HG03135 (cell line): ENCODE measurements around the gene CFAP100.

Source experiments
- ATAC-seq: cut with Tn5 transposase; IDR thresholded peaks from one replicate; pipeline ENCODE4 v1.9.1; 2021; ENCODE audit warnings: mild to moderate bottlenecking, moderate library complexity; ENCODE audit not compliant: unreplicated experiment

Gene CFAP100

DNA sequence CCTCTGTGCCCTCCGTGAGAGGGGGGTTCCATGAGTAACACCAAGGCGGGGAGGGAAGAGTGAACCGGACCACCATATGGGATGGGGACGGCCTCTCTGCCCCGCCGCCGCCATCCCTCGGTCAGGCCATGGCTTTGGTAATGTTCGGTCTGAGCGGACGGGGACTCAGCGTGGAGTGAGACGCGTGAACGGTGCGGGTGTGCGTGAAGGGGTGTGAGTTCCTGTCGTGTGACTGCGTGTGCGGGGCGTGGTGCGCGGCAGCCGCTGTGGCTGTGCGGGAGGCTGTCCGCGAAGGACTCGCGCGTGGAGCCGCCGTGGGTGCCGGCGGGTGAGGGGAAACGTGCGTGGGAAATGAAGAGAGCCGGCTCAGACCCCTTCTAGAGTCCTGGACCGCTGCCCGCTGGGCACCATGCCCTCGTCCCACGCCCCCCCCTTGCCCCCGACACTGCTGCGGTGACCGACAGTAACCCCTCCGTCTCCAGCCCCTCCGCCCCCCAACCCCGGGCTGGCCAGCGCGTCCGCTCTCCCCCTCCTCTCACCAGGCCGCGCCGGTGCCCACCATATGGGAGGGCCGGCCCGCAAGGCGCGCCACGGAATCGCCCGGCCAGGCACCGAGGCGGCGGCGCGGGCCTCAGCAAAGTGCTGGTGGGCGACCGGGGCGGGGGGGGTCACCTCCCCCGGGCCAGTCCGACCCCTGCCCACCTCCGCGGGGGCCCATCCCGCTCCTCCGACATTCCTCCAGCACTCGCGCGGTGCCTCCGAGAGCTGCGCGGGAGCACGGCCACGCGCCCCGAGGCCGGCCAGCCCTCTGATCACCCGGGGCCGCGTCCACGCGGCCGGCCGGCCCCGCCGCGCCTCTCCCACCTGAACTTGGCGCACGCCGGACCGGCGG, 38.1 kb upstream of the CFAP100 start:
- peak; percentile 17 for ATAC-seq

DNA sequence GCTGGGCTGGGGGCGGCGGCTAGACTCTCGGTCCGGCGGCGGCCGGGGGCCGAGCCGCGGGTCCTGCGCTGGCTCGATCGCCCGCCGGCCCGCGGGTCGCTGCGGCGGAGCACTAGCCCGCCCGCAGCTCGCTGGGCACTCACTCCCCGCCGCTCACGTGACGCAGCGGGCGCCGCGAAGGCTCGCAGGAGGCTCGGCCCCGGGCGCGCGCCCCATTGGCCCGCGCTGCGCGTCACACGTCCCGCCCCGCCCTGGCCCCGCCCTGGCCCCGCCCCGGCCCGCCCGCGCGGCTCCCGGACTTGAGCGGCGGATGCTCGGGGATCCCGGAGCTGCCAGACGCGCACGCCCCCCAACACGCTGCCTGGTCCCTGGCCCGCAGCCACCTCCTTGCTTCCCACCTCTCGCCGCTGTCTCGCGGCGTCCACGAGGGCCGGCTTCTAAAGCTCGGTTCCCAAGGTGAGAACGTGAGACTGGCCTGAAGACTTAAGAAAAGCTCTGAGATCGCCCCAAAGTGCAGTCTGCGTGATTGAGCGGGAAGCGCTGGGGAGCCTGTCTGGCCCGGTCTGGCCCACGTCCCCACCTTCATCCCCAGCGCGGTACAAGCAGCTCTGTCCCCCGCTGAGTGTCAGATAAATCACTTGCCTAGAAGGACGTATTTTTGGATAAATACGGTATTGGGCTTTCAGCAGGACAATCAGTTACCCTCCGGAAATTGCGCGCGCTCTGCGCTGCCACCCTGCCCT, 37.2 kb upstream of the CFAP100 start, which contains the start of gene KLF15:
KLF15 (minus strand) TSS at position 114 of the 743 bp plus-strand sequence. CDS start 4,486 bp downstream, outside the sequence.
- peak; percentile 81 for ATAC-seq

DNA sequence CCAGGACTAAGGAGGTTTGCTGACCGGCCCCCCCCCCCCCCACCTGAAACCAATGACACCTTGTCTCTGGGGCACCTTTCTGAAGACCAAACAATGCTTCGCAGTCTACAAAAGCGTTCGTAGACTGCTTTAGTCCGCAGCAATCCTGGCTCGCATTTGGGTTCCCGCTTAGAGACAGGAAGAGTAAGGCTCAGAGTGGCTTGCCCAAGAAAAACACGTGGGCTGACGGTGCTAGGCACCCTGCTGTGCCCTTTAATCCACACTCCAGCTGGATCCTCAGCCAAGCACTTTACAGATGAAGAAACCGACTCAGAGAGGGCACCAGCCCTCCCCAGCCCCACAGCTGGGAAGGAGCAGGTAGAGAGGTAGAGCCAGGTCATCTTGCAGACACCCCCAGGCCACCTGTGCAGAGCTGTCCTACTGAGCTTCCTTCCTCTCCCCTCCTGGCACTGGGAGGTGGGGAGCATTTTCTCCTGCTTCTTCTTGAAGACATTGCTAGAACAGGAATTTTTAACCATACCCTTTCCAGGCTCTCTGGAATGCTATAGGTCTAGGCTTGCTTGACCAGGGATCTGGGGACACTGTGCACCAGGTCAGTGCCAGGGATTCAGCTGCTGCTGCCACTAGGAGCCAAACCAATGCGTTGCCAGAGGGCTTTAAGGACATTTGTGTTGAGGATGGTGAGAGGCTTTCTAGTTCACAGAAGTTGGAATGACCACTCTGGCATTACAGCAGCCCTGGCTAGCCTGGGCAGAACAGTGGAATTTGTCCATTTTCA, 36.5 kb upstream of the CFAP100 start:
- no peak for ATAC-seq

DNA sequence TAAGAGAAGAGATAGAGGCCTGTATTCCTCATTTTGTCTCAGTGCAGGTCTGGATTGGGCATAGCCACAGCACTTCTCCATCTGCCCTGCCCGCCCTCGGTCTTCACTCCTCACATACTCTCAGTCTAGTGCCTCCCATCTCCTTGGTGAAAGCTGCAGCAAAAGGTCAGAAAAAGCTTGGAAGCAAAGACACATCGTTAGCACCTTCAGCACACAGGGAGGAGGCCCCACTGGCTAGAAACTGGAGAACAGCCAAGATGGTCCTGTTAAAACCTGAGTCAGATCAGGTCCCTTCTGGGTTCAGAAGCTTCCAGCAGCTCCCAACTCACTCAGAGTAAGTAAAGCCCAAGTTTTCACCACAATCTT, 35.9 kb upstream of the CFAP100 start:
- no peak for ATAC-seq

DNA sequence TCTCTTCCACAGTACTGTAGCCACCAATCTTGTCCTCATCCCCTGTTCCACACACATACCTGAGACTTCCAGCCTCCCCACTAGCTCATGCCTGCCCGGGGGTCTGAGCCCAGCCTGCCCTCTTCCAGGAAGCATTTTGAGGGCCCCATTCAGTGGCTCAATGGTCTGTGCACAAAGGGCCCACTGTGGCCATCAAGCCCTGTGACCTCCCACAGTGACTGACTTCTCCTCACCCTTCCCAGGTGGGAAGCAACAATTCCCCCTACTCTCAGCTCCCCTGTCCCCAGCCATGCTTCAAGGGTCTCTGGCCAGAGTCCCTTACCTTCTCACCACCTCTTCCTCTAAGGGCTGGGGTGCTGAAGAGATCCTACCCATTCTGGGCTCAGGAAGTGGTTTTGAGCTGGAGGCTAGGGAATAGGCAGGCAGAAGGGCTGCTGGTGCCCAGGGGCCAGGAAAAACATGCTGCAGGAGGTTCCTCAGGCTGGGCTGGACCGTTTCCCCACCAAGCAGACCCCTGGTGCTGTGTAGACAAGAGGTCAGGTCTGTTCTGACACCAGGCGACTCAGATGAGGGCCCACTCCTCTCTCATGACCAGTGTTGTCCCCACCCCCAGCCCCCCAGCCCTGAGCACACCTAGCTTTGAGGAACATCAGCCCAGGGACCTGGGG, 34.5 kb upstream of the CFAP100 start:
- ATAC-seq = no peak

GRCh38 chr3:126360714-126361060, 34.0 kb upstream of the CFAP100 start:
- no peak for ATAC-seq

DNA sequence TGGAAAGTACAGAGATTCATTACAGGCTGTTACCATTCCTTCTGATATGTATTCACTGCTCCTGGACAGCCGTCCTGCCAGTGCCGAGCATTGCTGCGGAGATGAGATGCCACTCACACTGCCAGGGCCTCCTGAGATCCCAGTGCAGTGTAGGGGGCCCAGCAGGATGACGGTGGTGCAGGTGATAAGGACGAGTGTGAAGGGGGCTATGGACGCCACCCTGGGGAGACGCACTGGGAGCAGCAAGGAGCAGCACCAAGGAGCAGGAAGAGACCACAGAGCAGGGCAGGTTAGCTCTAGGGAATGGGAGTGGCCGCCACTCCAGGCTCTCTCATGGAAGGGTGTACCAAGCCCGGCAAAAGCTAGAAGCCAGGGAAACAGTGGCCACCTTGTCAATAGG, 33.5 kb upstream of the CFAP100 start:
- no peak for ATAC-seq

- no peak for ATAC-seq
Measured at GRCh38 chr3:126364130-126364695, 30.5 kb upstream of the CFAP100 start.

GRCh38 chr3:126364731-126365301, 29.9 kb upstream of the CFAP100 start:
- ATAC-seq = no peak

- ATAC-seq = no peak
Measured at GRCh38 chr3:126365351-126366277, 29.1 kb upstream of the CFAP100 start.

GRCh38 chr3:126367316-126367805, 27.3 kb upstream of the CFAP100 start:
- no peak for ATAC-seq

- ATAC-seq = no peak
Measured at GRCh38 chr3:126369490-126369889, 25.2 kb upstream of the CFAP100 start.

DNA sequence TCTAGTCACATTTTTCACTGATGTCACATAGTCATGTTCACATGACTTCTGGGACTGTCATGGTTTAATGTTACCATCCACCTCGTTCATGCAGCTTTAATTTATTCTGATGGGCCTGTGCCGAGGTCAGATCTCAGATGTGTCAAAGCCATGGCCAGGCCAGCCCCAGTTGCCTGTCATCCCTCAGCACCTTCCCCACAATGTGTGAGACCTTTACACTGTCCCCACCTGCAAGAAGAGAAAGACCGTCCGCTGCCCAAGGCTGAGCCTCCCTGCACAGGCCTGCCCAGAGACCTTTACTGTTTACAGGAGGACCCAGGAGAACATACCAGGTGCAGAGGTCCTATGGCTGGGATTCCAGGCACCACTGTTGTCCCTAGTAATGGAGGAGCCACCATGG, 24.7 kb upstream of the CFAP100 start:
- no peak for ATAC-seq

GRCh38 chr3:126370606-126371005, 24.1 kb upstream of the CFAP100 start:
- ATAC-seq = no peak

GRCh38 chr3:126371096-126371705, 23.5 kb upstream of the CFAP100 start:
- ATAC-seq = no peak

- ATAC-seq = no peak
Measured at GRCh38 chr3:126372413-126373145, 22.1 kb upstream of the CFAP100 start.

- ATAC-seq = no peak
Measured at GRCh38 chr3:126373146-126373613, 21.5 kb upstream of the CFAP100 start.
